HUES6 (cell line): Measurements from ENCODE around the gene HDAC11.

Experiments
- H3K27ac ChIP-seq: 2 replicates; pipeline ENCODE4 v1.7.0; 2013; ENCODE audit warnings: low read depth, mild to moderate bottlenecking, low read length, inconsistent platforms
- H3K27me3 ChIP-seq: 2 replicates; pipeline ENCODE4 v1.6.1; 2013; ENCODE audit warnings: low read length; ENCODE audit not compliant: control insufficient read depth, insufficient read depth
- H3K36me3 ChIP-seq: 2 replicates; pipeline ENCODE4 v1.6.1; 2013; ENCODE audit warnings: low read length; ENCODE audit not compliant: control insufficient read depth, insufficient read depth
- H3K4me1 ChIP-seq: 2 replicates; pipeline ENCODE4 v1.6.1; 2013; ENCODE audit warnings: low read length; ENCODE audit not compliant: control insufficient read depth, insufficient read depth
- H3K4me3 ChIP-seq: 2 replicates; pipeline ENCODE4 v1.5.1; 2013; ENCODE audit warnings: low read depth, low read length
- H3K9ac ChIP-seq: one replicate; pipeline ENCODE4 v1.6.1; 2013; ENCODE audit warnings: mild to moderate bottlenecking, low read length
- H3K9me3 ChIP-seq: 2 replicates; pipeline ENCODE4 v1.6.1; 2013; ENCODE audit warnings: low read depth, low read length; ENCODE audit not compliant: control insufficient read depth, insufficient read depth

The HDAC11 gene

GRCh38 chr3:13530241-13531009 is 50.3 kb downstream of the HDAC11 start:
- no peaks in the 10 kb centered on the region for H3K36me3 ChIP-seq

GRCh38 chr3:13532085-13532484 is 52.0 kb downstream of the HDAC11 start:
- Histone ChIP-seq H3K27ac (no peak overlapping the region), H3K27me3 (no peaks in the 10 kb centered on the region), H3K9ac (no peak overlapping the region), H3K9me3 (no peaks in the 10 kb centered on the region), H3K4me3 (no peak overlapping the region), H3K36me3 (no peaks in the 10 kb centered on the region), H3K4me1 (peaks cover 11% of the 10 kb centered on the region)

More at GRCh38 chr3:13530241-13531009, 50.3 kb downstream of the HDAC11 start:
- Histone ChIP-seq H3K4me3 (no peak overlapping the region), H3K9me3 (no peaks in the 10 kb centered on the region), H3K27ac (no peak overlapping the region), H3K27me3 (no peaks in the 10 kb centered on the region), H3K9ac (no peak overlapping the region), H3K4me1 (peaks cover 14% of the 10 kb centered on the region)

- Histone ChIP-seq H3K4me1 (peaks cover 12% of the 10 kb centered on the region), H3K36me3 (no peaks in the 10 kb centered on the region), H3K9me3 (no peaks in the 10 kb centered on the region), H3K27me3 (no peaks in the 10 kb centered on the region), H3K27ac (no peak overlapping the region), H3K4me3 (no peak overlapping the region), H3K9ac (no peak overlapping the region)
These were observed 52.5 kb downstream of the HDAC11 start for GRCh38 chr3:13532631-13533030.

GRCh38 chr3:13533885-13534301 is 53.8 kb downstream of the HDAC11 start:
- Histone ChIP-seq H3K27ac (no peak overlapping the region), H3K27me3 (no peaks in the 10 kb centered on the region), H3K4me1 (peaks cover 10% of the 10 kb centered on the region), H3K9me3 (no peaks in the 10 kb centered on the region), H3K36me3 (no peaks in the 10 kb centered on the region), H3K4me3 (no peak overlapping the region), H3K9ac (no peak overlapping the region)

GRCh38 chr3:13535526-13535875 is 55.4 kb downstream of the HDAC11 start:
- H3K36me3 ChIP-seq: no peaks in the 10 kb centered on the region
- H3K9me3 ChIP-seq: no peaks in the 10 kb centered on the region
- no peak overlapping the region for H3K9ac ChIP-seq
- H3K27ac ChIP-seq: no peak overlapping the region
- H3K4me3 ChIP-seq: no peak overlapping the region
- peaks cover 9% of the 10 kb centered on the region; the same call in 1 of the 2 replicates for H3K4me1 ChIP-seq
- no peaks in the 10 kb centered on the region for H3K27me3 ChIP-seq

- Histone ChIP-seq H3K27me3 (no peaks in the 10 kb centered on the region), H3K9me3 (no peaks in the 10 kb centered on the region), H3K4me3 (no peak overlapping the region), H3K4me1 (peaks cover 9% of the 10 kb centered on the region; the same call in 1 of the 2 replicates), H3K9ac (no peak overlapping the region), H3K36me3 (no peaks in the 10 kb centered on the region), H3K27ac (no peak overlapping the region)
These were observed 55.8 kb downstream of the HDAC11 start for GRCh38 chr3:13535905-13536304.

- H3K36me3 ChIP-seq: no peaks in the 10 kb centered on the region
- H3K9me3 ChIP-seq: peaks cover 4% of the 10 kb centered on the region; the same call in 1 of the 2 replicates
- H3K4me1 ChIP-seq: peaks cover 9% of the 10 kb centered on the region; the same call in 1 of the 2 replicates
- no peak overlapping the region for H3K27ac ChIP-seq
- no peak overlapping the region for H3K4me3 ChIP-seq
- no peak overlapping the region for H3K9ac ChIP-seq
- H3K27me3 ChIP-seq: no peaks in the 10 kb centered on the region
These were observed 56.3 kb downstream of the HDAC11 start for GRCh38 chr3:13536432-13536831.

GRCh38 chr3:13536832-13537231 is 56.7 kb downstream of the HDAC11 start:
- no peak overlapping the region for H3K9ac ChIP-seq
- no peak overlapping the region for H3K27ac ChIP-seq
- H3K4me1 ChIP-seq: peaks cover 9% of the 10 kb centered on the region; the same call in 1 of the 2 replicates
- H3K27me3 ChIP-seq: no peaks in the 10 kb centered on the region
- H3K36me3 ChIP-seq: no peaks in the 10 kb centered on the region
- H3K4me3 ChIP-seq: no peak overlapping the region
- peaks cover 7% of the 10 kb centered on the region; the same call in 1 of the 2 replicates for H3K9me3 ChIP-seq

GRCh38 chr3:13537244-13537908 is 57.3 kb downstream of the HDAC11 start:
- no peaks in the 10 kb centered on the region for H3K27me3 ChIP-seq
- H3K27ac ChIP-seq: no peak overlapping the region
- no peaks in the 10 kb centered on the region for H3K36me3 ChIP-seq
- peaks cover 7% of the 10 kb centered on the region; the same call in 1 of the 2 replicates for H3K9me3 ChIP-seq
- H3K4me3 ChIP-seq: no peak overlapping the region
- H3K9ac ChIP-seq: no peak overlapping the region
- H3K4me1 ChIP-seq: peaks cover 9% of the 10 kb centered on the region; the same call in 1 of the 2 replicates

- Histone ChIP-seq H3K9me3 (peaks cover 7% of the 10 kb centered on the region; the same call in 1 of the 2 replicates), H3K4me1 (peaks cover 9% of the 10 kb centered on the region; the same call in 1 of the 2 replicates), H3K4me3 (no peak overlapping the region), H3K36me3 (no peaks in the 10 kb centered on the region), H3K27me3 (no peaks in the 10 kb centered on the region), H3K27ac (no peak overlapping the region), H3K9ac (no peak overlapping the region)
These were observed 57.8 kb downstream of the HDAC11 start for GRCh38 chr3:13537909-13538296.
